GM12892 (cell line): ENCODE results near the gene NDUFC2.

Source experiments
- POLR2A ChIP-seq: IDR thresholded peaks from 2 replicates; pipeline ENCODE4 v1.6.1; 2011; ENCODE audit warnings: low read depth, low read length, control low read depth
- POLR2AphosphoS5 ChIP-seq: IDR thresholded peaks from 2 replicates; pipeline ENCODE4 v1.6.1; 2011; ENCODE audit warnings: low read depth, low read length, control low read depth
- TAF1 ChIP-seq: IDR thresholded peaks from 2 replicates; pipeline ENCODE4 v1.6.1; 2011; ENCODE audit warnings: low read depth, mild to moderate bottlenecking, control low read depth, low read length, borderline replicate concordance

DNA sequence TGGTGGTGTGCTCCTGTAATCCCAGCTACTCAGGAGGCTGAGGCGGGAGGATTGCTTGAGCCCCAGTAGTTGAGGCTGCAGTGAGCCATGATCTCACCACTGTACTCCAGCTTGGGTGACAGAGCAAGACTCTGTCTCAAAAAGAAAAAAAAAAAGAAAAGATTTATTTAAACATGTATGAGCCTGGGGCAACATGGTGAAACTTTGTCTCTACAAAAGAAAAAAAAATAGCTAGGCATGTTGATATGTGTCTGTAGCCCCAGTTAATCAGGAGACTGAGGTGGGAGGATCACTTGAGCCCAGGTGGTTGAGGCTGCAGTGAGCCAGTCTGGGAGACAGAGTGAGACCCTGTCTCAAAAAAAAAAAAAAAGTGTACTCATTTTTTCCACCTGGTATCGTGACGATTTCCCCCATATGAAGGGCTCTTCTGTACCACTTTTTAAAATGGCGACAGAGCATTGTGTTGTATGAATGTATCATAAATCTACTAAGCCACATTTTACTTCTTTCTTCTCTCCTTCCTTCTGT is 40.2 kb downstream of the NDUFC2 start:
- TF ChIP-seq POLR2A (no peak), POLR2AphosphoS5 (no peak), TAF1 (no peak)
